GM23338 (cell line): ENCODE data around the gene CCBE1. TPM values are rescaled to one million over a fixed set of nuclear protein-coding genes. Genes with fewer than 3 reads are reported as not detected.

Source experiments
- ATAC-seq: fragments of 200-7000 bp; cut with Tn5 transposase; 3 replicates; pipeline ENCODE4 v1.9.1; 2020
- DNase-seq: peaks from one replicate; pipeline ENCODE4 v3.0.0-alpha.2; 2015; ENCODE audit warnings: low spot score
- H2AFZ ChIP-seq: fragments of 200-600 bp; sonication (generic); 2 replicates; pipeline ENCODE4 v1.8.0; 2016; ENCODE audit warnings: antibody characterized with exemption, mild to moderate bottlenecking, moderate library complexity
- H3F3A ChIP-seq: fragments of 200-600 bp; sonication (generic); replicated peaks from 2 replicates; pipeline ENCODE4 v1.8.0; 2017; ENCODE audit warnings: antibody characterized with exemption, mixed run types, low read depth
- H3K27ac ChIP-seq: fragments of 200-600 bp; sonication (generic); 2 replicates; pipeline ENCODE4 v1.6.1; 2016; ENCODE audit warnings: low read depth
- H3K27me3 ChIP-seq: fragments of 200-600 bp; sonication (generic); 2 replicates; pipeline ENCODE4 v1.8.0; 2016; ENCODE audit warnings: mild to moderate bottlenecking, mixed run types, moderate library complexity; ENCODE audit not compliant: insufficient read depth
- H3K36me3 ChIP-seq: fragments of 200-600 bp; sonication (generic); 2 replicates; pipeline ENCODE4 v1.8.0; 2016; ENCODE audit warnings: mild to moderate bottlenecking; ENCODE audit not compliant: insufficient read depth
- H3K4me1 ChIP-seq: fragments of 200-600 bp; sonication (generic); 2 replicates; pipeline ENCODE4 v1.8.0; 2016; ENCODE audit warnings: mild to moderate bottlenecking, moderate library complexity; ENCODE audit not compliant: insufficient read depth
- H3K4me2 ChIP-seq: fragments of 200-600 bp; sonication (generic); 2 replicates; pipeline ENCODE4 v1.7.1; 2017; ENCODE audit warnings: mixed run types
- H3K4me3 ChIP-seq: fragments of 200-600 bp; sonication (generic); 2 replicates; pipeline ENCODE4 v1.6.1; 2016; ENCODE audit warnings: mixed run types
- H3K79me2 ChIP-seq: fragments of 200-600 bp; sonication (generic); replicated peaks from 2 replicates; pipeline ENCODE4 v1.8.0; 2017; ENCODE audit warnings: mild to moderate bottlenecking; ENCODE audit not compliant: insufficient read depth
- H3K9me2 ChIP-seq: fragments of 200-600 bp; sonication (generic); 2 replicates; pipeline ENCODE4 v1.8.0; 2017; ENCODE audit not compliant: insufficient read depth
- H4K20me1 ChIP-seq: fragments of 200-600 bp; sonication (generic); replicated peaks from 2 replicates; pipeline ENCODE4 v1.8.0; 2017; ENCODE audit warnings: mild to moderate bottlenecking; ENCODE audit not compliant: insufficient read depth
- H3K27ac Mint-ChIP-seq: 2 replicates; pipeline ENCODE4 v1.8.0; 2020; ENCODE audit warnings: inconsistent platforms, mild to moderate bottlenecking, moderate library complexity, mixed read lengths
- H3K27me3 Mint-ChIP-seq: 3 replicates; pipeline ENCODE4 v1.8.0; 2022; ENCODE audit warnings: low read depth, mild to moderate bottlenecking, moderate library complexity, mixed read lengths, inconsistent platforms; ENCODE audit not compliant: insufficient read depth, poor library complexity
- H3K36me3 Mint-ChIP-seq: 3 replicates; pipeline ENCODE4 v1.8.0; 2021; ENCODE audit warnings: low read depth, mild to moderate bottlenecking, inconsistent platforms, moderate library complexity, mixed read lengths
- H3K4me1 Mint-ChIP-seq: 3 replicates; pipeline ENCODE4 v1.8.0; 2020; ENCODE audit warnings: mild to moderate bottlenecking, inconsistent platforms, mixed read lengths
- H3K4me3 Mint-ChIP-seq: 3 replicates; pipeline ENCODE4 v1.8.0; 2021; ENCODE audit warnings: moderate library complexity, mild to moderate bottlenecking, inconsistent platforms, mixed read lengths
- H3K9me3 Mint-ChIP-seq: 3 replicates; pipeline ENCODE4 v1.8.0; 2020; ENCODE audit warnings: moderate library complexity, mild to moderate bottlenecking, inconsistent platforms, mixed read lengths
- CREB1 ChIP-seq: fragments of 250-450 bp; sonication (Bioruptor Pico); IDR thresholded peaks from 2 replicates; pipeline ENCODE4 v1.5.0; 2020; ENCODE audit warnings: low read depth, mild to moderate bottlenecking, moderate library complexity
- EZH2 ChIP-seq: fragments of 200-600 bp; sonication (generic); IDR thresholded peaks from one replicate; pipeline ENCODE4 v1.8.0; 2017; ENCODE audit warnings: antibody characterized with exemption, mild to moderate bottlenecking, low read depth; ENCODE audit not compliant: unreplicated experiment
- EZH2phosphoT487 ChIP-seq: fragments of 200-600 bp; sonication (generic); IDR thresholded peaks from one replicate; pipeline ENCODE4 v1.8.1; 2018; ENCODE audit warnings: antibody characterized with exemption; ENCODE audit not compliant: unreplicated experiment
- JUNB ChIP-seq: IDR thresholded peaks from one replicate; pipeline ENCODE4 v1.6.1; 2016; ENCODE audit warnings: antibody characterized with exemption; ENCODE audit not compliant: unreplicated experiment
- NANOG ChIP-seq: IDR thresholded peaks from 2 replicates; pipeline ENCODE4 v1.6.1; 2016; ENCODE audit warnings: antibody characterized with exemption, borderline replicate concordance
- POLR2AphosphoS5 ChIP-seq: IDR thresholded peaks from 2 replicates; pipeline ENCODE4 v1.6.1; 2016; ENCODE audit warnings: antibody characterized with exemption, low read depth
- STAT1 ChIP-seq: IDR thresholded peaks from one replicate; pipeline ENCODE4 v1.6.1; 2016; ENCODE audit warnings: antibody characterized with exemption; ENCODE audit not compliant: unreplicated experiment
- ZNF114 ChIP-seq: fragments of 250-450 bp; sonication (Bioruptor Pico); IDR thresholded peaks from 2 replicates; pipeline ENCODE4 v1.5.0; 2020; ENCODE audit warnings: mild to moderate bottlenecking, moderate library complexity
- ZNF331 ChIP-seq: fragments of 250-450 bp; sonication (Bioruptor Pico); IDR thresholded peaks from 2 replicates; pipeline ENCODE4 v1.5.0; 2020; ENCODE audit warnings: low read depth, mild to moderate bottlenecking, moderate library complexity
- polyA plus RNA-seq: library from polyadenylated mRNA; unstranded; fragments of >200 nt; fragmentation: Nextera tagmentation; extraction: Ambion mirVana; gene quantifications from 2 replicates; pipeline ENCODE4 v1.2.1, GENCODE V29; 2016
- total RNA-seq: library from RNA; depleted of rRNA; stranded (reverse); fragments of >200 nt; shearing (Covaris generic); gene quantifications from 2 replicates; pipeline ENCODE4 v1.2.3, GENCODE V29; 2014
- TF ChIP-seq, protein P1 (sequence below): fragments of 250-450 bp; sonication (Bioruptor Pico); IDR thresholded peaks from 2 replicates; pipeline ENCODE4 v1.5.0; 2020; ENCODE audit warnings: mild to moderate bottlenecking, moderate library complexity
- TF ChIP-seq, protein P2 (sequence below): IDR thresholded peaks from one replicate; pipeline ENCODE4 v1.6.1; 2018; ENCODE audit warnings: antibody characterized with exemption; ENCODE audit not compliant: unreplicated experiment
- TF ChIP-seq, protein P3 (sequence below): IDR thresholded peaks from 2 replicates; pipeline ENCODE4 v1.6.1; 2016; ENCODE audit warnings: antibody characterized with exemption
- TF ChIP-seq, protein P4 (sequence below), 2 experiments: fragments of 200-600 bp in 1 of 2; sonication (generic) in 1 of 2; conservative IDR thresholded peaks; 2 replicates each; pipeline versions ENCODE4 v1.5.1 to v1.6.1; 2016 to 2017; ENCODE audit warnings: antibody characterized with exemption in 2 of 2, low read depth in 2 of 2, mild to moderate bottlenecking in 2 of 2, moderate library complexity in 1 of 2

The CCBE1 gene
- total and polyA plus RNA-seq, 2 experiments from 2014 or later: 2.1 to 2.6 TPM

DNA sequence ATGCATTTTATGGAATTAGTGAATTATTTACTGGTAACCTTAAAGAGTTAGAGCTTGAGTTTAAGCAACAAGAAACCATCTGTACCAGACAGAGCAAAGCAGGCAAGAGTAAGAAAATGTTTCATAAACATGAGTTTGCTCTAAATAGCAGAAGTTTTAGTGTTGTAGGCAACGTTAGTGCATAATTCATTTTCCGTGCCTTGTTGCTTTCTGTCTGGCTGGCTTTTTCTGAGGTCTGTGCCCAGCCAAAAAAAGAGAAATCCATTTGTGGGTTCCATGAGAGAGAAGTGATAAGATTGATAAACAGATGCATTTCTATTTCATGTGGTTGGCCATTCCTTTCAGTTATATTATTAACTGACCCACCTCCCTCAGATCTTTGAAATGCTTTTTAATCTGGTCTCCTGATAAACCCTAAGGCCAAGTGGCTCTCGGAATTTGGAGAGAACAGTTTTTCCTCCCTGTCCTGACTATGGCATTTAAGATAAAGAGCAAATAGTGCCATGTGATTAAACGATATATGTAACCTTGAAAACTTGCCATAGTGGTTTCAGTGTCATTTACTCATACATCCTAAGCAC, 198.6 kb downstream of the CCBE1 start:
- H3K36me3 ChIP-seq: no peaks in the 10 kb centered on the region
- H2AFZ ChIP-seq: no peak overlapping the region
- no peaks in the 10 kb centered on the region for H4K20me1 ChIP-seq
- DNase-seq: no peak
- Mint-ChIP-seq H3K36me3 (peaks cover 6% of the 10 kb centered on the region; the same call in 2 of the 3 replicates), H3K27me3 (peaks cover 4% of the 10 kb centered on the region), H3K4me1 (peaks cover 10% of the 10 kb centered on the region; the same call in 2 of the 3 replicates), H3K4me3 (no peak overlapping the region), H3K9me3 (peaks cover 14% of the 10 kb centered on the region), H3K27ac (no peak overlapping the region)
- TF ChIP-seq CREB1 (CRISPR knock-in tag) (no peak), ZNF114 (no peak), NANOG (no peak), EZH2phosphoT487 (no peak), EZH2 (no peak), STAT1 (no peak), POLR2AphosphoS5 (no peak), ZNF331 (CRISPR knock-in tag) (no peak), JUNB (no peak)
- TF ChIP-seq, protein P1, sequence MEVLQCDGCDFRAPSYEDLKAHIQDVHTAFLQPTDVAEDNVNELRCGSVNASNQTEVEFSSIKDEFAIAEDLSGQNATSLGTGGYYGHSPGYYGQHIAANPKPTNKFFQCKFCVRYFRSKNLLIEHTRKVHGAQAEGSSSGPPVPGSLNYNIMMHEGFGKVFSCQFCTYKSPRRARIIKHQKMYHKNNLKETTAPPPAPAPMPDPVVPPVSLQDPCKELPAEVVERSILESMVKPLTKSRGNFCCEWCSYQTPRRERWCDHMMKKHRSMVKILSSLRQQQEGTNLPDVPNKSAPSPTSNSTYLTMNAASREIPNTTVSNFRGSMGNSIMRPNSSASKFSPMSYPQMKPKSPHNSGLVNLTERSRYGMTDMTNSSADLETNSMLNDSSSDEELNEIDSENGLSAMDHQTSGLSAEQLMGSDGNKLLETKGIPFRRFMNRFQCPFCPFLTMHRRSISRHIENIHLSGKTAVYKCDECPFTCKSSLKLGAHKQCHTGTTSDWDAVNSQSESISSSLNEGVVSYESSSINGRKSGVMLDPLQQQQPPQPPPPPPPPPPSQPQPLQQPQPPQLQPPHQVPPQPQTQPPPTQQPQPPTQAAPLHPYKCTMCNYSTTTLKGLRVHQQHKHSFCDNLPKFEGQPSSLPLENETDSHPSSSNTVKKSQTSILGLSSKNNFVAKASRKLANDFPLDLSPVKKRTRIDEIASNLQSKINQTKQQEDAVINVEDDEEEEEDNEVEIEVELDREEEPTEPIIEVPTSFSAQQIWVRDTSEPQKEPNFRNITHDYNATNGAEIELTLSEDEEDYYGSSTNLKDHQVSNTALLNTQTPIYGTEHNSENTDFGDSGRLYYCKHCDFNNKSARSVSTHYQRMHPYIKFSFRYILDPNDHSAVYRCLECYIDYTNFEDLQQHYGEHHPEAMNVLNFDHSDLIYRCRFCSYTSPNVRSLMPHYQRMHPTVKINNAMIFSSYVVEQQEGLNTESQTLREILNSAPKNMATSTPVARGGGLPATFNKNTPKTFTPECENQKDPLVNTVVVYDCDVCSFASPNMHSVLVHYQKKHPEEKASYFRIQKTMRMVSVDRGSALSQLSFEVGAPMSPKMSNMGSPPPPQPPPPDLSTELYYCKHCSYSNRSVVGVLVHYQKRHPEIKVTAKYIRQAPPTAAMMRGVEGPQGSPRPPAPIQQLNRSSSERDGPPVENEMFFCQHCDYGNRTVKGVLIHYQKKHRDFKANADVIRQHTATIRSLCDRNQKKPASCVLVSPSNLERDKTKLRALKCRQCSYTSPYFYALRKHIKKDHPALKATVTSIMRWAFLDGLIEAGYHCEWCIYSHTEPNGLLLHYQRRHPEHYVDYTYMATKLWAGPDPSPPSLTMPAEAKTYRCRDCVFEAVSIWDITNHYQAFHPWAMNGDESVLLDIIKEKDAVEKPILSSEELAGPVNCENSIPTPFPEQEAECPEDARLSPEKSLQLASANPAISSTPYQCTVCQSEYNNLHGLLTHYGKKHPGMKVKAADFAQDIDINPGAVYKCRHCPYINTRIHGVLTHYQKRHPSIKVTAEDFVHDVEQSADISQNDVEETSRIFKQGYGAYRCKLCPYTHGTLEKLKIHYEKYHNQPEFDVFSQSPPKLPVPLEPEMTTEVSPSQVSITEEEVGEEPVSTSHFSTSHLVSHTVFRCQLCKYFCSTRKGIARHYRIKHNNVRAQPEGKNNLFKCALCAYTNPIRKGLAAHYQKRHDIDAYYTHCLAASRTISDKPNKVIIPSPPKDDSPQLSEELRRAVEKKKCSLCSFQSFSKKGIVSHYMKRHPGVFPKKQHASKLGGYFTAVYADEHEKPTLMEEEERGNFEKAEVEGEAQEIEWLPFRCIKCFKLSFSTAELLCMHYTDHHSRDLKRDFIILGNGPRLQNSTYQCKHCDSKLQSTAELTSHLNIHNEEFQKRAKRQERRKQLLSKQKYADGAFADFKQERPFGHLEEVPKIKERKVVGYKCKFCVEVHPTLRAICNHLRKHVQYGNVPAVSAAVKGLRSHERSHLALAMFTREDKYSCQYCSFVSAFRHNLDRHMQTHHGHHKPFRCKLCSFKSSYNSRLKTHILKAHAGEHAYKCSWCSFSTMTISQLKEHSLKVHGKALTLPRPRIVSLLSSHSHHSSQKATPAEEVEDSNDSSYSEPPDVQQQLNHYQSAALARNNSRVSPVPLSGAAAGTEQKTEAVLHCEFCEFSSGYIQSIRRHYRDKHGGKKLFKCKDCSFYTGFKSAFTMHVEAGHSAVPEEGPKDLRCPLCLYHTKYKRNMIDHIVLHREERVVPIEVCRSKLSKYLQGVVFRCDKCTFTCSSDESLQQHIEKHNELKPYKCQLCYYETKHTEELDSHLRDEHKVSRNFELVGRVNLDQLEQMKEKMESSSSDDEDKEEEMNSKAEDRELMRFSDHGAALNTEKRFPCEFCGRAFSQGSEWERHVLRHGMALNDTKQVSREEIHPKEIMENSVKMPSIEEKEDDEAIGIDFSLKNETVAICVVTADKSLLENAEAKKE (CRISPR knock-in tag): no peak
- TF ChIP-seq, protein P2, sequence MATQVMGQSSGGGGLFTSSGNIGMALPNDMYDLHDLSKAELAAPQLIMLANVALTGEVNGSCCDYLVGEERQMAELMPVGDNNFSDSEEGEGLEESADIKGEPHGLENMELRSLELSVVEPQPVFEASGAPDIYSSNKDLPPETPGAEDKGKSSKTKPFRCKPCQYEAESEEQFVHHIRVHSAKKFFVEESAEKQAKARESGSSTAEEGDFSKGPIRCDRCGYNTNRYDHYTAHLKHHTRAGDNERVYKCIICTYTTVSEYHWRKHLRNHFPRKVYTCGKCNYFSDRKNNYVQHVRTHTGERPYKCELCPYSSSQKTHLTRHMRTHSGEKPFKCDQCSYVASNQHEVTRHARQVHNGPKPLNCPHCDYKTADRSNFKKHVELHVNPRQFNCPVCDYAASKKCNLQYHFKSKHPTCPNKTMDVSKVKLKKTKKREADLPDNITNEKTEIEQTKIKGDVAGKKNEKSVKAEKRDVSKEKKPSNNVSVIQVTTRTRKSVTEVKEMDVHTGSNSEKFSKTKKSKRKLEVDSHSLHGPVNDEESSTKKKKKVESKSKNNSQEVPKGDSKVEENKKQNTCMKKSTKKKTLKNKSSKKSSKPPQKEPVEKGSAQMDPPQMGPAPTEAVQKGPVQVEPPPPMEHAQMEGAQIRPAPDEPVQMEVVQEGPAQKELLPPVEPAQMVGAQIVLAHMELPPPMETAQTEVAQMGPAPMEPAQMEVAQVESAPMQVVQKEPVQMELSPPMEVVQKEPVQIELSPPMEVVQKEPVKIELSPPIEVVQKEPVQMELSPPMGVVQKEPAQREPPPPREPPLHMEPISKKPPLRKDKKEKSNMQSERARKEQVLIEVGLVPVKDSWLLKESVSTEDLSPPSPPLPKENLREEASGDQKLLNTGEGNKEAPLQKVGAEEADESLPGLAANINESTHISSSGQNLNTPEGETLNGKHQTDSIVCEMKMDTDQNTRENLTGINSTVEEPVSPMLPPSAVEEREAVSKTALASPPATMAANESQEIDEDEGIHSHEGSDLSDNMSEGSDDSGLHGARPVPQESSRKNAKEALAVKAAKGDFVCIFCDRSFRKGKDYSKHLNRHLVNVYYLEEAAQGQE: no peak
- TF ChIP-seq, protein P3, sequence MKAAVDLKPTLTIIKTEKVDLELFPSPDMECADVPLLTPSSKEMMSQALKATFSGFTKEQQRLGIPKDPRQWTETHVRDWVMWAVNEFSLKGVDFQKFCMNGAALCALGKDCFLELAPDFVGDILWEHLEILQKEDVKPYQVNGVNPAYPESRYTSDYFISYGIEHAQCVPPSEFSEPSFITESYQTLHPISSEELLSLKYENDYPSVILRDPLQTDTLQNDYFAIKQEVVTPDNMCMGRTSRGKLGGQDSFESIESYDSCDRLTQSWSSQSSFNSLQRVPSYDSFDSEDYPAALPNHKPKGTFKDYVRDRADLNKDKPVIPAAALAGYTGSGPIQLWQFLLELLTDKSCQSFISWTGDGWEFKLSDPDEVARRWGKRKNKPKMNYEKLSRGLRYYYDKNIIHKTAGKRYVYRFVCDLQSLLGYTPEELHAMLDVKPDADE: no peak
- TF ChIP-seq, protein P4, sequence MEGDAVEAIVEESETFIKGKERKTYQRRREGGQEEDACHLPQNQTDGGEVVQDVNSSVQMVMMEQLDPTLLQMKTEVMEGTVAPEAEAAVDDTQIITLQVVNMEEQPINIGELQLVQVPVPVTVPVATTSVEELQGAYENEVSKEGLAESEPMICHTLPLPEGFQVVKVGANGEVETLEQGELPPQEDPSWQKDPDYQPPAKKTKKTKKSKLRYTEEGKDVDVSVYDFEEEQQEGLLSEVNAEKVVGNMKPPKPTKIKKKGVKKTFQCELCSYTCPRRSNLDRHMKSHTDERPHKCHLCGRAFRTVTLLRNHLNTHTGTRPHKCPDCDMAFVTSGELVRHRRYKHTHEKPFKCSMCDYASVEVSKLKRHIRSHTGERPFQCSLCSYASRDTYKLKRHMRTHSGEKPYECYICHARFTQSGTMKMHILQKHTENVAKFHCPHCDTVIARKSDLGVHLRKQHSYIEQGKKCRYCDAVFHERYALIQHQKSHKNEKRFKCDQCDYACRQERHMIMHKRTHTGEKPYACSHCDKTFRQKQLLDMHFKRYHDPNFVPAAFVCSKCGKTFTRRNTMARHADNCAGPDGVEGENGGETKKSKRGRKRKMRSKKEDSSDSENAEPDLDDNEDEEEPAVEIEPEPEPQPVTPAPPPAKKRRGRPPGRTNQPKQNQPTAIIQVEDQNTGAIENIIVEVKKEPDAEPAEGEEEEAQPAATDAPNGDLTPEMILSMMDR (conservative IDR thresholded peaks at IDR 0.05; ENCODE audit: low read depth in 2 of 2): no peak
- H3K4me2 ChIP-seq: no peak overlapping the region
- H3K79me2 ChIP-seq: no peaks in the 10 kb centered on the region
- H3K27ac ChIP-seq: no peak overlapping the region
- no peaks in the 10 kb centered on the region for H3F3A ChIP-seq
- no peak overlapping the region for H3K4me3 ChIP-seq
- no peaks in the 10 kb centered on the region for H3K27me3 ChIP-seq
- H3K4me1 ChIP-seq: peaks cover 5% of the 10 kb centered on the region; the same call in 1 of the 2 replicates
- no peaks in the 10 kb centered on the region for H3K9me2 ChIP-seq
- no peak for ATAC-seq
